ENCODE results near the gene CEP126. TPM values are rescaled to one million over a fixed set of nuclear protein-coding genes. Genes with fewer than 3 reads are reported as not detected.

Gene CEP126
- total RNA-seq, 2 donors from 2014 or later: 3.3 to 3.8 TPM

- no peak for DNase-seq
- intact Hi-C loops (cut with DNase I): loop anchor here in 1 of 2 donors (10.0 kb wide), 1 partner anchor 547 kb away; no protein-coding TSS in a partner anchor
- ATAC-seq: no peak
Observed at GRCh38 chr11:102001657-102002338, 87.0 kb downstream of the CEP126 start.

DNA sequence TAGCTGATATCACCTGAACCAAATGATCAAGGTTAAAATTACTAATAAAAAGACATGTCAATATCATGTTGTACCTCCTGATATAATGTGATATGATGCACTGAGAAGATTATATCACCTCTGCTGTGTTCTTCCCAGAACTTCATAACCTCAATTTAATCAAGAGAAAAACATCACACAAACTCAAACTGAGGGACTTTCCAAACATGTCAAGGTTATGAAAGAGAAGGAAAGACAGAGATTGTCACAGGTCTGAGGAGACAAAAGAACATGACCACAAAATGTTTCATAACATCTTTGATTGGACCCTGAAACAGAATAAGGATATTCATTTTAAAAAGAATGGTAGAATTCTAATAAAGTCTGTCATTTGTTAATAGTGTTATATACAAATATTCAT is 89.4 kb downstream of the CEP126 start:
- ATAC-seq (no peak), DNase-seq (no peak)
- intact Hi-C loops (cut with DNase I): loop anchor here in 1 of 2 donors (10.0 kb wide), 1 partner anchor 549 kb away; no protein-coding TSS in a partner anchor

GRCh38 chr11:102005306-102005705 is 90.5 kb downstream of the CEP126 start:
- ATAC-seq: no peak
- intact Hi-C loops (cut with DNase I): loop anchor here (5.0 to 10.0 kb wide), 2 partner anchors 143 to 551 kb away; no protein-coding TSS in a partner anchor

GRCh38 chr11:102006835-102007566 is 92.2 kb downstream of the CEP126 start:
- ATAC-seq: no peak
- intact Hi-C loops (cut with DNase I): loop anchor here (2.0 to 10.0 kb wide), 3 partner anchors 145 to 552 kb away; no protein-coding TSS in a partner anchor
- DNase-seq: no peak

More at GRCh38 chr11:102005306-102005705, 90.5 kb downstream of the CEP126 start:
- no peak for DNase-seq

DNA sequence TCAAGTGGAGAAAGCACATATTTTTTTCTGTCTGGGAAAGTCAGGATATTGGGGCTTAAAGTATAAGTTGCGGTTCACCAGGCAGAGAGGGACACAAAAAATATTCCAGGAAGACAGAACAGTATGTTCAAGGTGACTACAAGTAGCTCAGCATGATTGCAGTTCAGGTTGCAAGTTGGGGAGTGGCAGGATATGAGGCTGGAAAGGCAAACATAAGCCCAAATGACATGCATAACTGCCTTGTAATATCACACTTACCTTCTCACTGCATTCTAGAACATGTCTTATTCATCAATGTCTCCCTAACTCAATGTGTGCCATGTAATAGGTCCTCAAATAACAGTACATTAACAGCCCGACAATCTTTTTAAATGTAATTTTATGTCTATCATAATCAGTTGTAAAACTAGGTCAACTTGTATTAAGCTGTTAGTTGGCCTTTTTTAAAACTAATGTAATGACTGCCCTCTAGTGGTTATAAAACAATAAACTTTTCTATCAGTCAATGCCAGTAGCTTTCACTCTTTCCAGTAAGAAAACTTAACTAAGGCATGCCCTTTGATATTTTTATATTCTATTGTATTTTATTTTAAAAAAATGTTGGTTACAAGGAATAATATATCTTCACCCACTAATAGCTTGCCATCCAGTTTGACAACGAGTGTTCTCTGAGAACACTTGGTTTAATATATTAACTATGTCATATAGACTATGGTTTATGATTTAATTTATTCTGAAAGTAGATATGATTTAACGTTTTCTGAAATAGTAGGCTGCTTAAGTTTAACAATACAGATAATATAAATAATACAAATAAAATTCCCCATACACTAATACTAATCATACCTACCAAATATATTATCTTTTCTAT is 93.0 kb downstream of the CEP126 start:
- intact Hi-C loops (cut with DNase I): loop anchor here (2.0 to 10.0 kb wide), 3 partner anchors 146 to 553 kb away; no protein-coding TSS in a partner anchor

DNA sequence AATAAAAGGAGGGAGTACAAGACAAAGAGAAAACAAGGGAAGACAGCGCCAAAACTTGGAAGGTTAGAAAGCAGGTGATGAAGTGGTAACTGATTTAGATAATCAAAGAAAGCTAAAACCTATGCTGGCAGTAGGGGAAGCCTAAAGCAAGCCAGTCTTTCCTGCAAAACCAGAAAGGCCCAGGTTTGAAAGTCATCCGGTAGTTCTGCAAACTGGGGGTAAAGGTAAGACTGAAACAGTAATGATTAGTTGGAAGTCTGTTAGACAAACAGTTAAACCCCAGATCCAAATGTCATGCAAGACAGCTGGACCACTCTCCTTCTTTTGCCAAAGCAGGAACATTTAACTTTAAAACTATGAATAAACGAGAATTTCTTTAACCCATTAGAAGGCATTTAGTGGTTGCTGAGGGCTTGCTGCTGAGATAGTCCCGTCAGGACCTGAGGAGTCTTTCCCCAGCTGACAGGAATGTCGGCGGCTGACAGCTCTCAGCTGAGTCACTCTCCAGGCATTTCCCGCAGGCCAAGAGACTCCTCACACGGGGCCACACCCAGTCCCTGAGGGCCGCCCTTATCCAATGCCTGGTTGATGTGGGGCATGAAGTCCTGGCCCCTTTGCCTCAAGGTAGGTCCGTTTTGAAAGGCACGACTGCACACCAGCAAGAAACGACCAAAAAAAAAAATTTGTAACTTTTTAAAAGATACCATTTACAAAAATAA is 96.1 kb downstream of the CEP126 start:
- peak; percentile 87 for DNase-seq
- peak; percentile 72 to 99 for ATAC-seq

More for the DNA sequence above, 93.0 kb downstream of the CEP126 start:
- no peak for DNase-seq
- ATAC-seq: peak; percentile 41 to 49

DNA sequence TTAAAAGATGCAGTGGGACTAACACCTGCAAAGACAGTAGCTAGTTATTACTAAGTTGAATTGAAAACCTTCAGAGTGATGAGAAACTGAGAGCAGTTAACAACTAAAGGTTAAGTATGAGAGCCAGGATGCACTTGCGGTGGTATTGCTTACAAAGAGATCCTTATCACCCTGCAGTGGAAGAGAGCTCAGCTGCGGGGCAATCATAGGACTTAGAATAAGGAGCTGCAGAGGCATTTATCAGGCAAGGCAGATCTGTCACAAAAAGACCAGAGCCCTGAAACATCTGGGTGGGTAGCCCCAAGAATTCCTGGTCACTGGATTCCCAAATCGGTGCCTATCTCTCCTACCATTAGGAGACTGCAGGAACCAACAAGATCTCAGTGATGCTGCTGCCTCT is 98.1 kb downstream of the CEP126 start:
- intact Hi-C loops (cut with DNase I): no loop called here
- DNase-seq (no peak), ATAC-seq (no peak)

More for the DNA sequence above, 96.1 kb downstream of the CEP126 start:
- intact Hi-C loops (cut with DNase I): no loop called here

- ATAC-seq (no peak), DNase-seq (no peak)
- intact Hi-C loops (cut with DNase I): no loop called here
Observed at GRCh38 chr11:102014756-102015155, 99.9 kb downstream of the CEP126 start.

DNA sequence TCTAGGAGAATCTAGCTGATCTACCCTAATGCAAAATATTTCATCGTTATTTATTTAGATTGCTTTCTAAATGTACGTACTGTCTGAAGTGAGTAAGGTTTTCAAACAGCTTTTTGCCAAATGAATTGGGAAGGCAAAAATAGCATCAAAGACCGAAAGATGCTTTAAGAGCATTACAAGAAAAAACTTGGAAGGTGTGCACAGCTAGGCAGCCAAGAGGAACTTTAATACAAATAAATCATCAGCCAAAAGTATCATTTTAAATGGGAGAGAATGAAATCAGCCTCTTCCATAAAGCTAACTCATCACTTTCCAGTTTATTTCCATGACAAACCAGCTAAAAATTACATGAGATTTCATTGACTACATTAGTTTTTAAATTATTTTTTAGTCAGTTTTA is 102.2 kb downstream of the CEP126 start:
- intact Hi-C loops (cut with DNase I): no loop called here
- DNase-seq: no peak
- peak in 1 of 2 donors; percentile 37 for ATAC-seq

GRCh38 chr11:102026217-102026616 is 111.4 kb downstream of the CEP126 start:
- DNase-seq (no peak), ATAC-seq (no peak)
- intact Hi-C loops (cut with DNase I): no loop called here

DNA sequence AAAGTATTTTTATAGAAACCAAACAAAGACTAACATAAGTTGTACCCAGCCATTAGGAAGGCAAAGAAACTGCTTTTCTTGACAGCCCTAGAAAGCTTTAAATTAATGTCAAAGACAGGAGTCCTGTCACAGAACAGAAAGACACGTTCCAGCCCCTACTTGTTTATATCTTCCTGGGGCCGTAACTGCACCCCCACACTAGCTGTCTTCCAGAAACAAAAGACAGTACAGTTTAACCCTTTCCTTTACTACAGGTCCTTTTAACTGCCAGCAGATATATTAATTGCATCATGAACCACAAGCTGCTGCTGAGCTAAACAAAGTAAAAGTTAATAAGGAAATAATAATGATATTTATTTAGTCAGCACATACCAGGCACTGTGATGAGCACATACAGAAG is 112.1 kb downstream of the CEP126 start:
- intact Hi-C loops (cut with DNase I): no loop called here
- no peak for DNase-seq
- ATAC-seq: no peak

DNA sequence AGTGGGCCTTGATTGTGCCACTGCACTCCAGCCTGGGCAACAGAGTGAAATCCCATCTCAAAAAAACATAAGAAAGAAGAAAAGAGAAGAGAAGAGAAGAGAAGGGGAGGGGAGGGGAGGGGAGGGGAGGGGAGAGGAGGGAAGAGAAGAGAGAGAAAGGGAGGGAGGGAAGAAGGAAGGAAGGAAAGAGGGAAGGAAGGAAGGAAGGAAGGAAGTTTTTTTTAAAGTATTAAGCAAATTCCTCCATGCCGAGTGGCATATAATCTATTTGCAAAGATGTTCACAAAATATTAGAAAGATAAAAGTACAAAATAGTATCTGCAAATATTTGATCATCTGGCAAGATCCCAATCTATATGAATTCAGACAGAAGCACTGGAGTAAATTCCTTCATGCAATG is 121.9 kb downstream of the CEP126 start:
- DNase-seq: no peak
- no peak for ATAC-seq
- intact Hi-C loops (cut with DNase I): no loop called here

- peak in 1 of 2 donors; percentile 53 for ATAC-seq
- intact Hi-C loops (cut with DNase I): no loop called here
- DNase-seq: no peak
Observed at GRCh38 chr11:102046841-102047240, 132.0 kb downstream of the CEP126 start.

- intact Hi-C loops (cut with DNase I): no loop called here
- peak; percentile 95 for DNase-seq
- ATAC-seq: peak; percentile 94 to 95
Observed at GRCh38 chr11:102047305-102047924, 132.6 kb downstream of the CEP126 start, which contains the start of gene CFAP300. Gene CFAP300 (plus strand): TSS chr11:102047437. CDS start chr11:102047471, 34 bp downstream.
